Type B pancreatic cell (in vitro differentiated cells): Measurements from ENCODE around the gene WDFY4. TPM values are rescaled to one million over a fixed set of nuclear protein-coding genes. Genes with fewer than 3 reads are reported as not detected.

Source experiments
- DNase-seq: peaks from one replicate; pipeline ENCODE4 v3.0.0; 2021; ENCODE audit warnings: mixed read lengths; ENCODE audit not compliant: unreplicated experiment; ENCODE audit errors: extremely low spot score
- H3K27ac Mint-ChIP-seq: 2 replicates; pipeline ENCODE4 v1.8.0; 2021; ENCODE audit warnings: mild to moderate bottlenecking, mixed read lengths
- H3K27me3 Mint-ChIP-seq: 2 replicates; pipeline ENCODE4 v1.8.0; 2021; ENCODE audit warnings: mixed read lengths
- H3K36me3 Mint-ChIP-seq: 2 replicates; pipeline ENCODE4 v1.8.0; 2021; ENCODE audit warnings: mixed read lengths
- H3K4me1 Mint-ChIP-seq: one replicate; pipeline ENCODE4 v1.8.0; 2021; ENCODE audit warnings: mixed read lengths; ENCODE audit not compliant: unreplicated experiment
- H3K4me3 Mint-ChIP-seq: 2 replicates; pipeline ENCODE4 v1.8.0; 2021; ENCODE audit warnings: mild to moderate bottlenecking, mixed read lengths
- H3K9me3 Mint-ChIP-seq: 2 replicates; pipeline ENCODE4 v1.8.0; 2021; ENCODE audit warnings: mixed read lengths
- CTCF ChIP-seq: fragments of 200-600 bp; sonication (generic); conservative IDR thresholded peaks from 2 replicates; pipeline ENCODE4 v1.5.0; 2021; ENCODE audit warnings: antibody characterized with exemption, mild to moderate bottlenecking
- total RNA-seq: library from RNA; stranded (reverse); gene quantifications from 2 replicates; pipeline ENCODE4 v1.2.1, GENCODE V29; 2021; ENCODE audit warnings: low replicate concordance

Gene WDFY4
- total RNA-seq, 1 donor from 2014 or later, result 0.05 TPM

GRCh38 chr10:48694371-48695030 lies 9.8 kb downstream of the WDFY4 start:
- Mint-ChIP-seq H3K36me3 (no peaks in the 10 kb centered on the region), H3K4me3 (no peak overlapping the region), H3K9me3 (no peaks in the 10 kb centered on the region), H3K4me1 (no peaks in the 10 kb centered on the region), H3K27me3 (peaks cover 37% of the 10 kb centered on the region), H3K27ac (no peak overlapping the region)
- no peak for TF ChIP-seq CTCF
- DNase-seq, result peak; percentile 50

GRCh38 chr10:48695636-48696534 lies 11.2 kb downstream of the WDFY4 start:
- Mint-ChIP-seq H3K36me3 (no peaks in the 10 kb centered on the region), H3K4me3 (no peak overlapping the region), H3K9me3 (no peaks in the 10 kb centered on the region), H3K27ac (no peak overlapping the region), H3K27me3 (peaks cover 32% of the 10 kb centered on the region), H3K4me1 (no peaks in the 10 kb centered on the region)
- peak; percentile 54 for DNase-seq
- TF ChIP-seq CTCF, result no peak

- no peak overlapping the region for H3K27ac Mint-ChIP-seq
- H3K9me3 Mint-ChIP-seq, result no peaks in the 10 kb centered on the region
- DNase-seq, result no peak
- no peaks in the 10 kb centered on the region for H3K4me1 Mint-ChIP-seq
- peaks cover 31% of the 10 kb centered on the region for H3K27me3 Mint-ChIP-seq
- no peak overlapping the region for H3K4me3 Mint-ChIP-seq
- no peak for TF ChIP-seq CTCF
- H3K36me3 Mint-ChIP-seq, result no peaks in the 10 kb centered on the region
Observed at GRCh38 chr10:48696535-48696873, 11.8 kb downstream of the WDFY4 start.

- Mint-ChIP-seq H3K4me1 (no peaks in the 10 kb centered on the region), H3K27ac (no peak overlapping the region), H3K27me3 (peaks cover 29% of the 10 kb centered on the region)
Observed at GRCh38 chr10:48697091-48697490, 12.4 kb downstream of the WDFY4 start.

More at GRCh38 chr10:48697091-48697490, 12.4 kb downstream of the WDFY4 start:
- Mint-ChIP-seq H3K9me3 (no peaks in the 10 kb centered on the region), H3K4me3 (no peak overlapping the region), H3K36me3 (no peaks in the 10 kb centered on the region)
- no peak for TF ChIP-seq CTCF
- peak; percentile 42 for DNase-seq
